ENCODE measurements around the gene PTPRD.

PTPRD gene

DNA sequence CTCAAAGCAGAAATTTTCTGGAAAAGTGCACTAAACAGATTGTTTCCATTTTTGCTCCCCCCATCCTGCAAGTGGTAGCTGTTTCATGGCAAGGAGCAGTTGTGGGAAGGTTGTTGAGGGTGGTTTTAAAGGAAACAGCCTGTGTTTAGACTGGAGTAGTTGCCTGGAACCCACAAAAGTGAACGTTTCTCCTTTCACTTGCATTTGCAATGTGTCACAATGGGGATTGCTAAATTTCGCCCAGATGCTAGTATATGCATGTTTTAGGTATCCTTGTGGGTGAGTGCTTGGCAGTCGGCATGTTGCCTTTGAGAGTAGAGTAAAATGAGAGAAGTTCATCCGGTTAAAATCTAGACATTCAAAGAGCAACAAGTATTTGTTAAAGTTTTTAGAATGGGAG is 1713.3 kb downstream of the PTPRD start:
- no peak for DNase-seq (ENCODE audit: low read depth)

DNA sequence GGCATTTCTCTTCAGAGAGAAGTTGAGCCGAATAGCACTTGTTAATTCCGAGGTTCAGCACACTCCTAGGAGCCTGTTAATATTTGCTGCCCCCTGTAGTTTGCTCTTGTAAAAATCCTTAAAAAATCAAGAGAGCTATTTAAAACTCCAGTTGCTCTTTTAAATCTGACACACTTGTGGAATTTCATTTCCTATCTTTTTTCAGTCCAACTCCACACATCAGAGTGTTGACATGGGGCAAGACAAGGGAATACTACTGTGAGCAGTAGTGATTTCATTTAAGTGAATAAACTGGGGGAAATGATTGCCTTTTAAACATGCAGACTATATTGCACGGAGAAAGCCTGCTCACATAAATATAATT is 1717.0 kb downstream of the PTPRD start:
- DNase-seq (ENCODE audit: low read depth) = no peak

DNA sequence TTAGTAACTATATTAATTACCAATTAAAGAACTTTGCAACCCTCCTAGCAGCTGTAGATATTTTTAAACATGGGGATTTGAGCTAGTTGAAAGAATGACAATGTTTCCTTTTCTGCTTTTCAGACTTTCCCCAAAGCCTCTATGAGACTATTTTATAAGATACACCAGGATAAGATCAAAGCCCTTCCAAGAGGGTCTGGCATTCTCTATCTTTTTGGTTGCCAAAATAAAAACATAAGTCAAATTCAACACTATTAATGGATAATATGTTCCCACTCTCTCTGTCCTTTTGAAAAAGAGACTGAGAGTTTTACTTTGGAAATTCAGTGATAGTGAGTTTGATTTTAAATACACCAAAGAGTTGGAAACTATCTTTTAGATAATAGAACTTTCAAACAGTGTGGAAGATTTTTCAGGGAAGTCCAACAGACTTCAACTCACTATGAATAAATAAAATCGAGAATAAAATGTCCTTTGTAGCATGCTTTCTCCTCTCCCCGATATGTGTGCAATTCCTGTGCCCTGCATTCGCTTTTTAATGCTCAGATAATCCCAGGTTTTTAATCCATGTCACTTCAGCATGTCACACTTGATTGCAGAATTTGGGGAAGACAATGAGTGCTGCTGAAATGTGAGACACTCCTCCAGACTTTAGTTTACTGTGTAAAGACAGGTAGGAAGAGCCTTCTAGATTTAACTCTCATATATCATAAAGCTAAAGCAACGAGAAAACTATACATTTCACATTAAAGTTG is 1717.5 kb downstream of the PTPRD start:
- no peak for DNase-seq (ENCODE audit: low read depth)

DNA sequence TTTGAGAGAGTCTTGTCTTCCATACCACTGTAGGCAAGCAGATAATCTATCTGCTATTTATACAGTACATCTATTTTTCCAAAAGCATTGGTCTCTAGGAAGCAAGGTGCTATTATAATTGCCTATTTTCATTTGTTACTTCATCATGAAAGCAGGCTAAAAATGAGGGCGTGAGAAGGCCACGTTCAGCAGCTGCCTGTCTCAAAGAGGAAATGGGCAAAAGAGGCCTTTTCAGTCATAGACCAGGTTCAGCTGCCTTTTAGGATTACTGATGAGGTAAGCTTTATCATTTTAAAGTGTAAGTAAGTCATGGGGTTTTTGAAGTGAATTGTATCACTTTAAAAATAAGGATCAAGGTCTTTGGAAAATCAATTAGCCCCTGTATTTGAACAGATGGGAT is 1722.1 kb downstream of the PTPRD start:
- no peak for DNase-seq (ENCODE audit: low read depth)

DNA sequence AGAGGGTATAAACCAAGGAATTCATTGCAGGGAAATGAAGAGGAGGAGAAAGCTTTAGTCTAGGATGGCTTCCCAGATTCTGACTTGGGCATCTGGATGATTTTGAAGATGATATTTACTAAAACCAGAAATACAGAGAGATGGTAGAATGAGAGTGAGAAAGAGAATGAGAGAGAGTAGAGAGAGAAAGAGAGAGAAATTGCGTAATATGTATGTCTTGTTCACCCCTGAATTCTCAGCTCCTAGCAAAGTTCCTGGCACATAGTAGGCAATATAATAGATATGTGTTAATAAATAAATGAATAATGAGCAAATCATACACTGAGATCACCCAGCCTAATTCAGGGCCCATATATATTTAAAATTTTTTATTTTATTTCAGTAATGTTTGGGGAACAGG is 1723.7 kb downstream of the PTPRD start:
- no peak for DNase-seq (ENCODE audit: low read depth)

DNA sequence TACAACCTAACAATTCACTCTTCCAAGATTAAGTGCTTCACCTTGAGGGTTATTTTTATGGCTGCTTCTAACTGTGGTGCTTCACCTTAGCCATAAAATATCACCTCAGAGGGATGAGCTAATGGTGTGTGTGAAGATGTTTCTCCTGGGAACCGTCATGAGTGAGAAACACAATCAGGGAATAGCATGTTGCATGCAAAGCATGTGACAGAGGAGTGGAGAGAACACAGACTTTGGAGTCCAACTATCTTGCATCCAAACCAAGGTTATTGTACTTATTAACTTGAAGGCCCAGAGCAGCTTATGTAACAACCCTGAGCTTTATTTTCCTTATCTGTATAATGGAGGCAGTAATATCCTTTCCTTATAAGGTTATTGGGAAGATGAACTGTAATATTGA is 1724.2 kb downstream of the PTPRD start:
- DNase-seq (ENCODE audit: low read depth) = no peak

DNA sequence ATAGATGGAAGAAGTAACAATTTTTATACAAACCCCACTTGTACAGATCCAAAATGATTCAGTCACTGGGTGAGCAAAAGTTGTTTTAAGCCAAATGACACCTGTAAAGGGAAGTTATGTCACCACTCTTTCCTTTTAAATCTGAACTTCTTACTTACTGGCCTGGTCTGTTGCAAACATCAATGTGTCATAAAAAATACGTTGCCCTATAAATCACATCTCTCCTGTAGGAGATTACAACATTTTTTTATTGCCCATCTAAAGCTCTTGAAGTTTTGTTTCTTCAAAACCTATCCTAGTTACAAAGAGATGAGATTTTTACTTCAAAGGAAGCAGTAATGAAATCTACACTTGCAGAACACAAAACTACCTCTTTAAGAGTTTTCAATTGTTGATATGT is 1725.4 kb downstream of the PTPRD start:
- no peak for DNase-seq (ENCODE audit: low read depth)

DNA sequence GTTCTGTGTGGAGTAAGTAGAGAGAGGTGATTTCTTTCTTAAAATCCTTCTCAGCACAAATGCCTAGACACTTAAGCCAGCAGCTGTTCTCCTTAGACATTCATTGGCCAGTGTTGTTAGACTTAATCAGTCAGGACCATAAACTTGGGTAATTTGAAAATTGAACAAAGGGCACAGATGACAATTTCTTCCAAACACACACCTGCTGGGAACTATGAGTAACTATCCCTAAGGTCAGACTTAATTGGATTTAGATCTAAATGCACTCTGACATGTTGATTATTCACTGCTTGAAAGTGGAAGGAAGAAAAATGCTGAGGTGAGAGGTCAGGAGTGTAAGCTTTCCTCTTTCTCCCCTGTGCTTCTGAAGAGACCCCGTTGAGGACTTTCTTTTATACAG is 1729.5 kb downstream of the PTPRD start:
- no peak for DNase-seq (ENCODE audit: low read depth)

DNA sequence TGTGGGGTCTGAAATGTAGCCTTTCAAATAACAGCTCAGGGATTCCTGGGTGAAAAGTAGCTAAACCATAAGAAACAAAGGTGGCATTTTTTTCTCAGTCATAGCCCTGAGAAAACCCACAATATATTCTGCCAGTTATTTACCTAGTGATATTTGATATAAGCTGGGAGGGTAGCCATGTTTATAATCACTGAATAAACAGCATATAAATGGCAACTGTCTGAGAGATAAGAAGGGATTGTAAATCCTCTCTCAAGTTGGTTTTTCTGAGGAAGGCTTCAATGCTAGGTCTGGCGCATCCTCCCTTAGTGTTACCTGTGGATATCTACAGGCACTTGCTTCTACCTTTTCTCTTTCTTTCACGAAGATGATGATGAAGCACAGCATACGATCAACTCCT is 1732.7 kb downstream of the PTPRD start:
- no peak for DNase-seq (ENCODE audit: low read depth)

DNA sequence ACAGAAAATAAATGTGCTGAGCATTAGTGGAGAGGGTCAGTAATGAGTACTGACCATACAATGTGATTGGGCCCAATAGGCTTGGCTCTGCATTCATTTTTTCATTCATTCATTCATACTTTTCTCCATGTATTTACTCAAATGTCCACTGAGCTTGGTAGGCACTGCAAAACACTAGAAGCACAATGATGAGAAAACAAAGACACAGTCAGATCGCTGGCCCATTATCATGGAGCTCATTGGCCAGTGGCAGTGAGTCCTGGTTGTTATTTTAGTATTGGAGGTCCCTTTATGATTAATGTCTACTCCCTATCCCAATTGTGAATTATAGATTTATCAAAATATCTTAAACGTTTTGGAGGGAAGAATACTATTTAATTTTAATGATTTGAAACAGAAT is 1733.5 kb downstream of the PTPRD start:
- DNase-seq (ENCODE audit: low read depth) = no peak

DNA sequence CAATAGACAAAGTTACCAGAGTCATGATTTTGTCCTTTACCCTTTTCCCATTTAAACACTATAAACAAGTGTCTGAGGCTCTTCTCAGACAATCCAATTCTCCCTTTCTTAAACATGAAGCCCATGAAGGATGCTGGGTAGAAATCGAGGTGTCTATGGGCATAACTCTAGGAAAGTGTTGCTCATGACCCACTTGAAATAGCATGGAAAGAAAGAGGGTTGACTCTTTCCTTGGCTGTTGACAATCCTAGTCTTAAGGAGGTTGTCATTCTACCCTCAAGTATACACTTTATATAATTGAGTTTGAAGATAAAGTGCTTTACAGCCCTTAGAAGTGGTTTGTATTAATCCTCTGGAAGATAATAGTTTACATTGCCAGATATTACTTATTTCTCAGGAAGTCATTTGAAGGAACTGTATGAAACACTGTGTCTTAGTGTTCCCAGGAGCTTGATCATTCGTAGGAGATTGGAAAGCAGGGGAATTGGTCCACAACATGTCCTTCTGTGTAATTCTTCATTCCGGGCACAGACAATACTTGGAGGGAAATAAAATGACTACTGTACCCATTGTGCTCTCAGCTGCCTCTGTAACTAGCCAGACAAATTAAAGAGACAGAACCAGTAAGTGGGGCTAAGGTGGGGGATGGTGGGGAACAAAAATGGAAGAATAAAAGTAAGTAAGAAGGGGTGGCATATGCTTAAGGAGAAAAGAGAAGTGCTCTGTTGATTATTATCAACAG is 1734.9 kb downstream of the PTPRD start:
- DNase-seq (ENCODE audit: low read depth) = no peak

DNA sequence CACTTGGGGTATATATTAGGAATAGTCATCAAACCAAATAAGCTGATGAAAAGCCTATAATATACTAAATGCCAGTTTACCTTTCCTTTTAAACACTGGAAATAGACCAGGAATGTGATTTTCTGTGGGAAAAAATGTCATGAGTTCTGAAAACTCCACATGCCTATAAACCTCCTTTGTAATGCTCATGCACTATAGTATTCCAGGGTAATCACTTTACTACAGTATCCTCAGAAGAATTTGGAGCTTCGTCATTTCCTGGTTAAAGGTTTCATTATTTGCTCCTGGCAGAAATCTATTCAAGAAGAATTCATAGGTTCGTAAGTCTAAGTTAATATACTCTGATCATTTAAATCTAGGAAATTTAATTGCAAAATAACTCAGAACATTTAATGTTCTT is 1736.5 kb downstream of the PTPRD start:
- DNase-seq (ENCODE audit: low read depth) = no peak

DNA sequence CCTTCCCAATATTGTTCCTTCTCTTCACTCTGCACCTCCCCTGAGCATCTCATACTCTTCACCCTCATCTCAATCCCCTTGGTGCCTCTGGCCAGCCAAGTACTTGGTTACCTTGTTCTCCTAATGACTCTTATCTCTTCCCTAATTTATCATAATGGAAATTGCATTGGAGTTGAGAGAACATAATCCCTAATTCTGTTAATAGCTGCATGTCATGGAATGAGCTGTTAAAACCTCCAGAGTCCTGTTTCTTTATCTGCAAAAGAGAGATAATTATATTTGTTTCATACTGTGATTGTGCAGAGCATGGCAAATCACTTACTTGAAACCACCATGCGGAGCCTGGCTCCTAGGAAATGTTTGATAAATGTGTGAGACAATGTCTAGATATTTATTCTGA is 1738.3 kb downstream of the PTPRD start:
- DNase-seq (ENCODE audit: low read depth) = no peak

DNA sequence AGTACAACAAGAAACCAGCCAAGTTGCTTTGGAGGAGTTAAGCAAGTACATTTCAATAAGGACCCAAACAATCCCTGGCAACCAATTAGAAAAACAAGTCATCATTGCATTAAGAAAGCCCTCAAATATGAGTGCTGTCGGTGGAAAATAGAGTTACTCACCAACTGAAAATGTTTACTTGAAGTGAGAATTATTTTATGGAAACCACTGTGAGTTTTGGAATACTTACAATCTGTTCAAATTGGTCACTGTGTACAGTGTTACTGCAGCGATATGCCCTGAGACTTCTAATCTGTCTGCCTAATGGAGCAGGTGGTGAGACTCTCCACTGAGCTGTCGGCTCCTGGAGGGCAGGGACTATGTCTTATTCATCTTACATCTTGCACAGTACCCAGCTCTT is 1740.0 kb downstream of the PTPRD start:
- no peak for DNase-seq (ENCODE audit: low read depth)

DNA sequence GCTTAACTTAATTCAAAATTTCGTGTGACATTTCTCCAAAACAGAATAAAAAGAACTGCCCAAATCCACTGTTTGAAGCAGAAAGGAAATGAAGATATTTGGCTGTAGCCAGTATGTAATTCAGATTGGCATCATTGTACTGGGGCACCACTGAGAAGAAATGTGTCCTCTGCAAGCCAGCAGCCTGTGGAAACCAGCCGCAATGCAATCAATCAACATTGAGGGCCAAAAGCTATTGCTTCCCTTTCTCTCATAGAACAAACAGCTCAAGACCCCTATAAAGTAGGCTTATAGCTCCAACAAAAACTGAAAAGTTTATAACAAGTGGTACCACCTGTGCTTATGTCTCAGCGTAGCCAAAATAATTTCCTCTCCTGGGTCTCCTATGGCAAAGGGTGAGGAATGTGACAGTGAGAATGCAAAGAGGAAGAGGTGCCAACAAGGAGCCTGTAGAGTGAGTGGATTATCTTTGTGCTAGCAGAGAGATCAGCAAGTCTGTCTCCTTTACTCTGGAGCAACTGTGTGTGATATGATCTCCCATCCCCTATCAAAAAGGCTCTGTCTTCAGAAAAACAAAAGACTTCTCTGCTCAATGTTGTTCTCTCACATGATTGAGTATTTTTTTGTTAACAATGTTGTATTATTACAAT is 1740.9 kb downstream of the PTPRD start:
- DNase-seq (ENCODE audit: low read depth) = no peak

DNA sequence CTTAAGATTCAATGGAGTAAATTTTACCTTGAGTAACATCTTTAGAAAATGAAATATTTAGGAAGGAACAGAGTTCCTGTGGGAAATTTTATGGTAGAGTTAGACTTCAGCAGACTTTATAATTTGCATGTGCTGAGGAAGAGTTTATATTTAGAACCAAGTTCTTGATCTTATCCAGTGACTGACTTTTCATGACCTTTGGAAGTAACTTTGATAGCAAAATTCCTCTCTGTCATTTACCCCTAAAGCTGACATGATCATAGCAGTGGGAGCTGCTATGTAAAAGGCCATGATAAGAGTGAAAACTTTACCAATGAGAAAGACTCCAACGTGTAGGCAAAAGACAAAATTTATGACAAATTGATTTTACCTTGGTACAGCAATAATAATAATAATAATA is 1741.4 kb downstream of the PTPRD start:
- no peak for DNase-seq (ENCODE audit: low read depth)

DNA sequence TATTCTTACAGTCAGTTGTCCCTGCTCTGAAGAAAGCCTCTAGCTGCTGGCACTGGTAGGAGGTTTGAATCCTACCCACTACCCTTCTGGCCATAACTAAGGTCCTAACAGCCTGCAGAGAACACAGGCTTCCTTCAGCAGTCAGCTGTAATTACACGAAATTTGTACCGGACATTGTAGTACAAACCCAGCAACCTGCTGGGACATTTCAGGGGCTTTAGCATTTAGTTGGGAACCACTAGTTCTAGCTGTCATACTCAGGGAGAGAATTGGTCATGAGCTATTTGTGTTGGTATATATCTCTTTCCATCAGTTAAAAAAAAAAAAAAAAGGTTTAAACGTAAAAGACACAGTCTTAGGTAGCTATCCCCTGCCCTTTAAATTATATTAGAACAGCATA is 1743.0 kb downstream of the PTPRD start:
- DNase-seq (ENCODE audit: low read depth) = no peak

DNA sequence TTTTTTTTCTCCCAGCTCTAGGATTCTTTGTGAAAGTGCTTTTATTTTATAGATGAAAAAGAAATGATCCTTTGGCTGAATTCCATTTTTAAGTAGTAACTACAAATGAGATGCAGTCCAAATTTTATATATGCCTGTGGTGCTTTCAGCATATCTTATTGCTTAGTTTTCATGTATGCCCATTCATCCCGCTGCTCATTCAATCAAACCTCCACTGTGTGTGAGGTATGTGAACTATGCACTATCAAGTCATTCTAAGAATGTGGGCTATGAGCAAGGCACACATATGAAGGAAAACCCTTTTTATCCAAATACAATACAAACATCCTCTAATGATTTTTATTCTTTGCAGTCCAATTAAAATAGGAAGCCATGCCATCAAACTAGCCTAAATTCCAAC is 1744.2 kb downstream of the PTPRD start:
- DNase-seq (ENCODE audit: low read depth) = no peak

DNA sequence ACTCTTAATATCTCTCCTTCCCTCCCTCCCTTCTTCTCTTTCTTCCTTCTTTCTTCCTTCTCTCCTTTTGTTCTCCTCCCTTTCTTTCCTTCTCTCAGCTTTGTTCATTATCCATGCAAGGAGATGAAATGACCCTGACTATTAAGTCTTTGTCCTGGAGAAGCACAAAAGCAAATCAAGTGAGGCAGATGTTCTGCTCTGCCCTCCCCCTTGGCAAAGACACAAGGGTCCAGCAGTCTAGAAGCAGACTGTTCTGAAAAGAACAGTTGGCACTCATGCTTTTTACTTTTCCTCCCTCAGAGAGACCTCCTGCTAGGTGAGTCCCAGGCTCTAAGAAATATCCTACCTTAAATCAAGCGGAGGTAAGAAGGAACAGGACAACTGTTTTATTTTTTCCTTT is 1745.7 kb downstream of the PTPRD start:
- no peak for DNase-seq (ENCODE audit: low read depth)

DNA sequence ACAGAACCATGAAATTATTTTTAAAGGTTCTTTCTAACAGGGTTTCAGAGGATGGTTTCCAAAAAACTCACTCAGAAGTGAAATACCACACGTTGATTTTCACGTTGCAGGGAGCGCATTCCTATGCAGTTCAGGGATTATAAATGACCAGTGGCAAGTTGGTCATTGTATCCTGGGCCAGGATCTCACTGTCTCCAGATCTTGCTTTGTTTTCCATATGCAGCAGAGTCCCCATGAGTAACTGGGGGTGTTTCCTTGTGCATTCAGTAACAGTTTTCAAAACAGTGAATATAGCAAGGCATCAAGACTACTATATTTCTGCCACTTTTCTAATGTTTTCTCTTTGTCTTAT is 1748.3 kb downstream of the PTPRD start:
- DNase-seq (ENCODE audit: low read depth) = no peak

DNA sequence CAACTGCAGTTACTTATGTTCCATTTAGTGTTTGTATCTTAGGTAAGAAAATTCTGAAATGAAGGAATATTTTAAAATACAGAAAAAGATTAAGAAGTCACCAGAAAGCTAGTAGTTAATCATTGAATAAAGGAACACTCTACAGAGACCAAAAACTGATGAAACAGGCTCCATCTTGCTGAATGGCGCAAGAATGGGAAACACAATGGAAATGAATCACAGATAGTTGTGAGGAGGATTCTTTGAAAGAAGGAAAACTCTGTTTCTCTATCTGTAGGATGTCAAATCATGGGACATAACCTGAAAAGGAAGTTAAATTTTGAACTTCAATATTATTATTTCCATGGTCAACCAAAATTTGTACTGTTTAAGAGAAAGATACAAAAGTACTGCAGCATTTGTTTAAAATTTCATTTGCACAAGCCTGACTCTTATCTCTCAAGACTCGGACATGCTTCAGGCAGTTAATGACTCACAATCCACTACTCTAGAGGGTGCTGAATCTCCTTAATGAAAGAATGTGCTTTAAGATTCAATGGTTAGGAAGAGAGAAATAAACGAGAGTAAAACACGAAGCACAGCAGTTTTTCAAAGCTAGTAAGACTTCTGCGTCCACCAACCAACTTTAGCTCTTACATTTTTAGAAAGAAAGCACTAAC is 1748.8 kb downstream of the PTPRD start:
- no peak for DNase-seq (ENCODE audit: low read depth)

DNA sequence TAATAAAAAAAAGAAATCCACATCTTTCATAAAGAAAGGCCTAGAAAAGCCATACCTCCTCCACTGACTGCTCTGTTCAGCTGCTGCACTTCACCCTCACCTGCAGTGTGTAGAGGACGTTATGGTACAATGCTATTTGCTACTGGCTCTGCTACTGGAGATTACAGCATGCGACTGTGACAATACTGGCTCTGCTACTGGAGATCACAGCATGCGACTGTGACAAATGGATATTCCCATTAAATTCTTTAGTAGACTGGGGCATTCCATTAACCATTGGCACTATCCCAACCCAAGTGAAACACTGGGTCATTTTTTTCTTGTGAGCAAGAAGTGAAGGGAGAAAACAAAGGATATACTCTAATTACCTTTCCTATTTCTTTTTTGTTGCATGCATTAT is 1749.7 kb downstream of the PTPRD start:
- DNase-seq (ENCODE audit: low read depth) = no peak

DNA sequence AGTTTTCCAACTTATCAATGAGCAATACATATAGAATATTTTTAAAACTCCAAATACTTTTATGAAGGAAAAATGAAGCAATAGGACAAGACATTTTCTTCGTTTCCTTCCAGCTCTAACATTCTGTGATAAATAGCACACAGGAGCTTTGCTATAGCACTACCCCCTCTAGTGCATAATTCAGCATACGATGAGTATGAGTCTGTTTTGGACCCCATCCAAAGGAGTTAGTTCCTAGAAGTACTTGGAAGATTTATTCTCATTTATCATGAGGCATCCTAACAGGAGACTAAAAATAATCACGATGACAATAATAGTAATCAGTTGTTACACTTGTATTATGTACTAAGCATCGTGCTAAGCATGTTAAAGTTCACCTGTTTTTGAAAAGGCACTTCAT is 1751.9 kb downstream of the PTPRD start:
- no peak for DNase-seq (ENCODE audit: low read depth)
